ENCODE data around the gene RBM20.
"Not testable (repeated sequence)": the region's sequence is repeated elsewhere in the genome, so short reads cannot be mapped to it uniquely, and the experiment has no call there.

Gene RBM20

DNA sequence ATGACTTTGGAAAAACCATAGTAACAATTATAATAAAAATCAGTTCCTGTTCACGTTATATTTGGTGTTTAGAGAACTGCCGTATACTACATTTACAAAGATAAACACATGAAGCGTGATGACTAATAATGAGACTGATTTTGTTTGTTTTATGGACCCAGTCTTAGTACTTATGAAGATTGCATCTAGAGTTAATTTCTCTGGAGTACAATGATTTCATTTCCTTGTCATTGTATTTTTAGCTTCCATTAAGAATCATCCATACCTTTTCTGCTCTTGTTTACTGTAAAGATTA is 2.9 kb downstream of the RBM20 start:
- DNase-seq (ENCODE audit: extremely low read depth in 1 of 2, low read depth in 1 of 2), result no peak

- DNase-seq (ENCODE audit: extremely low read depth in 1 of 2, low read depth in 1 of 2), result no peak
Measured at GRCh38 chr10:110648692-110649346, 4.7 kb downstream of the RBM20 start.

- no peak for DNase-seq (ENCODE audit: extremely low read depth in 1 of 2, low read depth in 1 of 2)
Measured at GRCh38 chr10:110649347-110650264, 5.5 kb downstream of the RBM20 start.

DNA sequence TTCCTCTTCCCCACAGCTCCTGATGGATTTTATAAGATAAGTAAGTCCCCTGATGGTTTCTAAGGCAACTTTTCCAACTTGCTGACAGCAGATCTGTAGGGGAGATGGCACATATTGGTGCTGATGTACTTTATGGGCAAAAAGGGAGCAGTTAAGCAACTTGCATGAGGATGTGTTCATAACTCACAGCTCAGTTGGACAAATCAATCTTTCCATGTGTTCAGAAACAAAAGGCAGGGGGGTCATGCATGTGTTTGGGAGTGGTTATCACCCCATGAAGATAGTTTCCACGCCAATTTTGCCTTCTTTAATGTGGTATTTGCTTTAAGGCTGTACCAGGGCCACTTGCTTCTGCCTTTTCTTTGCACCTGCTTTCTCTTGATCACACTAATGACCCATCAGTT is 6.1 kb downstream of the RBM20 start:
- no peak for DNase-seq (ENCODE audit: extremely low read depth in 1 of 2, low read depth in 1 of 2)

DNA sequence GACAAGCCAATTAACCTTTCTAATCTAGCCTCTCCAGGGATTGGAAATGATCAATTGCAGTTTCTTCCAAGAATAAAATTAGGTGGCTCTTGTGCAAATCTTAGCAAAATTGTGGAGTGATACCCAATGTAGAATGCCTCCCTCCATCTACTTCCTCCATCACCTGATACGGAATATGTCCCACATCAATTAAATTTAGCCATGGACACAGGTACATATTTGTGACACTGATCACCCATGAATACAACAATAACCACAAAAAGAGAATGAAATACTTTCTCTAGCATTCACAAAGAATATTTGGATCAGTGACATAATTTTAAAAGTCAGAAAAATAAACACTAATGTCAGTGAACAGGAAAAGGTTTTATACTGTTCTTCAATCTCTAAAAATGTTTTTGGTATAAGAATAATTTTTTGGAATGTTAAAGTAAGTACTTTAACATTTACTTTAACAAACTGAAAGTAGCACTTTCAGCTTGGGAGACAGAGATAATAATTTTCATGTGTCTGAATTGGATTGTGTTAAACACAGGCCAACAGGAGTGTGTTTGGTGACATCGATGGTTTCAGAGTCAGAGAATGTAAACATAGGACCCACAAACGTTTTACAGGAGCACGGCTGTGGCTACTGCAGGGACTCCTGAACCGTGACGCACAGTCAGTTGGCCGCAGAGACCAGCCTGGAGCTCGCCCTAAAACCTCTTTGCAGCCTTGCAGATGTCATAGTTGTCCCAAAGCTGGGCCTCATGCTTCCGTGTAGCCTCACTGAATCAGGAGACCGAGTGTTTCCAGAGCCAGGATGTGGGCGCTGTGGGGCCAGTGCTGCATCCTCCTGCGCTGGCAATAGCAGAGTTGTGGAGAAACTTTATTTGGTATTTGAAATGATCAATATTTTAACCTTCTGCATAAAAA is 7.2 kb downstream of the RBM20 start:
- DNase-seq (ENCODE audit: extremely low read depth in 1 of 2, low read depth in 1 of 2), result no peak

DNA sequence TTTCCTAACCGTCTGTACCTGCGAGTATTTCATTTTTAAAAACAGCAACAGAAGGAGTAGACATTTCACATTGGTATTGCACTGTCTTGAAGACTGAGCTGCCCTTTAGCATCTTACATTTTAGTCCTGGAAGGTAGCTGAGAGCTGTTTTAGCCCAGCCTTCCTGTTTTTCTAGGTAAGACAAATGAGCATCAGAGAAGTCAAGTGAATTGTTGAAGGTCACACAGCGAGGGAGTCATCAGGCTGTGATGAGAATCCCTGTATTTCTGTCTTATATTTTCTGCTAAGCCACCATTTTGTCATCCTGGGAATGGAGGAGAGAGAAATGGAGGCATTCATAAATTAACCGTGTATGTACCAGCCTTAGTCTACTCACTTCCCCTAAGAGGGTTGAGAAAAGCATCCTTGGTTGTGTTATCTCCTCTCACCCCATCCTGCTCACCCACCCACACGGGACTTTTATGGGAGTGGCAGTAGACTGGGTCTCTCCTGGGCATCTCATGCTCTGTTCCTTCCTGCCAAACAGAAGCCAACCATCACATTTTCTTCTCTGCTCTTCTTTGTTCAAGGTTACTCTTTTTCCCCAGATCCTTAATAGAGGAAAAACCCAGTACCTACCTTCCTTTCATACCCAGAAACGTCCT is 8.5 kb downstream of the RBM20 start:
- no peak for DNase-seq (ENCODE audit: extremely low read depth in 1 of 2, low read depth in 1 of 2)

DNA sequence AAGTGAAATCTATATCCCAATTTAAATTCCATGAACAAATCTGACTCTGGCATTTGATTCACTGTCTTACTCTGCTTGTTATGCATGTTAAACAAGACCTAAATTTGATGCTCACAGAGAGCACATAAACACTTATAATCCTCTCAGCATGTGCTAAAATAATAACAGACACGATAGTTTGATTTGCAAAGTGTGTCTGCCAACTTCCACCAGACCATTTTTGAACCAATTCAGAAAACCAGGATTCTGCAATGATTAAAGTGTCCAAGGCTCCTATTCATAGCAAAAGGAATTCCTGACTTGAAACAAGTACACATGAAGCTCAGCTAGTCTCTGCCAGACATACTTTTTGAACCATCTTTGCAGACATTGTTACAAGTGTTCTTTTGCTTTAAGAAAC is 11.2 kb downstream of the RBM20 start:
- DNase-seq (ENCODE audit: extremely low read depth in 1 of 2, low read depth in 1 of 2), result no peak

GRCh38 chr10:110656612-110657011 is 12.5 kb downstream of the RBM20 start:
- DNase-seq (ENCODE audit: extremely low read depth in 1 of 2, low read depth in 1 of 2), result no peak

DNA sequence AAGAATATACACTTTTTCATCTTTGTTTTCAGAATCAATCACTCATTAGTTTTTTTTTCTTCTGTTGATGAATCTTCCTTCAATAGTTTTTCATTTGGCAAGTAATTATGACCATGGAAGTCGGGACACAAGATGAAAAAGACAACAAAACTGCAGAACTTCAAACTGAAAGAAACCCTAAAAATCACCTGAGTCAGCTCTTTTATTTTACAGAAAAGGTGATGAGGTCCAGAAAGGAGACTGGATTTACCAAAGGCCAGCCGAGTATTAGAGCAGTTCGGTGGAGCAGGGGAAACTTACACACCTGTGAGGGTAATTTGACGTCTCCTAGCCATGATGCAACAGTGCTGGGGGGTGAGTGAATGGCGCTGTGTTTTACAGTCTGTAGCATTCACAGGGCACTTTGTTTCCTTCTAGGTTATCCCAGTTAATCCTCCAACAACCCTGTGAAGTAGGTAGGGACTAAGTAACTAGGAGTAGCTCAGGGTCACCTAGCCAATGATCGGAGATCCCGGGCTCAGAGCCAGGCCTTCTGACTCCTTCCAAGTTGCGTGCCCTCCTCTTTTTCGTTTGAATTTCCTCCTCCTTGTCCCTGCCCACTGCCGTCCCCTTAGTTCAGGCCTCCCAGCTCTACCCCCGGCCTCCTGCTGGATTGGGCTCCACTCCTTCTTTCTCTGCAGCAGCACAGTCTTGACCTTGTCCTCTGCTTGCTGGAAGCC is 14.0 kb downstream of the RBM20 start:
- DNase-seq (ENCODE audit: extremely low read depth in 1 of 2, low read depth in 1 of 2), result no peak

GRCh38 chr10:110659558-110659957 is 15.4 kb downstream of the RBM20 start:
- DNase-seq (ENCODE audit: extremely low read depth in 1 of 2, low read depth in 1 of 2), result no peak

GRCh38 chr10:110660289-110660688 is 16.2 kb downstream of the RBM20 start:
- DNase-seq (ENCODE audit: extremely low read depth in 1 of 2, low read depth in 1 of 2), result not testable (repeated sequence)

DNA sequence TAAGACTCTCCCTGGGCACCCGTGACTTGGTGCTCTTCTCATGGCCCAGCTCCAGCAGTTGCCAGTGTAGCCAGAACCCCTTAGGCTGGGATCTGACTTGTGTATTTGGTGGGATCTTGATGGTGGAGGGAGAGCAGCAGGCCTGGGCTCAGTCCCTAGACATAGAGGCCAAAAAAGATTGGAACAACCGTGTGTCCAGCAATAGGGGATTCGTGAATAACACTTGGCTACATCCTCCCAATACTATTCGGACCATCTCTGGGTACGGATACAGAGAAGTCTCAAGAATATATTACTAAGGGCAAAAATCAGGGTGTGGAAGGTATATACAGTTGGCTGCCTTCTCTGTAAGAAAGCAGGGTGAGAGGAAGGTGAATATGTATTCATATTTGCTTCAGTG is 17.2 kb downstream of the RBM20 start:
- DNase-seq (ENCODE audit: extremely low read depth in 1 of 2, low read depth in 1 of 2), result no peak

- no peak for DNase-seq (ENCODE audit: extremely low read depth in 1 of 2, low read depth in 1 of 2)
Measured at GRCh38 chr10:110664483-110665420, 20.6 kb downstream of the RBM20 start.

DNA sequence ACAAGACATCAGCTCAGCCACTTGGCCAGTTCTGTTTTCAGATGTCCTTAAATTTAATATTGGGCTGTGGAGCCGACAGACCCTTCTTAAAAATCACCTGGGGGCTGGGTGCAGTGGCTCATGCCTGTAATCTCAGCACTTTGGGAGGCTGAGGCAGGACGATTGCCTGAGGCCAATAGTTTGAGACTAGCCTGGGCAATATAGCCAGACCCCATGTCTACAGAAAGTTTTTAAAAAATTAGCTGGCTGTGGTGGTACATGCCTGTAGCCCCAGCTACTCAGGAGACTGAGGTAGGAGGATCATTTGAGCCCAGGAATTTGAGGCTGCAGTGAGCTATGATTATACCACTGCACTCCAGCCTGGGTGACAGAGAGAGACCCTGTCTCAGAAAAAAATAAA is 22.1 kb downstream of the RBM20 start:
- DNase-seq (ENCODE audit: extremely low read depth in 1 of 2, low read depth in 1 of 2), result not testable (repeated sequence)

- DNase-seq (ENCODE audit: extremely low read depth in 1 of 2, low read depth in 1 of 2), result no peak
Measured at GRCh38 chr10:110666673-110667072, 22.5 kb downstream of the RBM20 start.

DNA sequence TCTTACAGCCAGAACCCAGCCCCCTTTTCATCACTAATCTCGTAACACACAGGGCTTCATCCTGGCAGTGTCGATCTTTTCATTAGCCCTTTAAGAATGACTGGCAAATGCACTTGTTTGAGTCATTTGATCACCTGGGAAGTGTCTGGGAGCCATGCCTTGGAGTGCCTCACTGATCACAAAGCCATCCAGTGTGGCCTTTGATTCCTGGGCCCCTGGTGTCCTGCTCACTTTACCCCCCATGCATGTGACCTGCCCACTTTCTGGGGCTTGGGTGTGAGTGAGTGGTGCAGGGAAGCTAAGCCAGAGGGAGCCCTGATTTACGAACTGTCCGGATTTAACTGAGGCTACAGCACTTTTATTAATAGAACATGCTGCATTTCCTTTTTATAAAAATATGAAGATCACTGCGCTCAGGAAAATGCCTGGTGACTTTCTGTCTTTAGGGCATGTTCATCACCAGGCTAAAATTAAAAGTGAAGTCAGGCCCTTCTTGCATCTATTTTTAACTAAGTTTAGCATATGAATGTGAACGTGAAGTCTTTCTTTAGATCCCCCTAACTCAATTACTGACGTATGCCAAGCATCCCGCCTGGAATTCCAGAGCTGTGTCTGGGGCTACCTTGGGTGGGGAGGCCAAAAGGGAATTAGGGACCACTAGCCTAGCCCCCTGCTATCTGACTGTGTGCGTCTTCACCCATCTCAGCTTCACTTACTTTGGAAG is 23.6 kb downstream of the RBM20 start:
- DNase-seq (ENCODE audit: extremely low read depth in 1 of 2, low read depth in 1 of 2), result no peak

DNA sequence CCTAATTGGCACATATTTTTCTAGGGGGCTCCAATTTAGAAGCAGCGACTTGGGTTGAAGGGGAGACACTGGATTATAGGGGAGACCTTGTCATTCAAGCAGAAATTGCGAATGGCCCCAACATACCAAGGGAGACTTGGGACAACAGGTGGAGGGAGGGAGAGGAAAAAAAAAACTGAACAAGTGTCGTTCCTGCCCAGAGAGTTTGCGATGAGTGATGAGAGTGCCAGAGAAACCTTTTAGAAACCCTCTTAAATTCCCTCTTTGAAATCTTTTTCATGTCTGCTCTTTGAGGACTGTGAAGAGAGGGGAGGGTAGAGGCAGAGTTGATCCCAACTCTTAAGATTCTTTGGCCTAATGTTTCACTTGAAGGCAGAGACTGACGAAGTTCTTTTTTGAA is 24.3 kb downstream of the RBM20 start:
- no peak for DNase-seq (ENCODE audit: extremely low read depth in 1 of 2, low read depth in 1 of 2)

DNA sequence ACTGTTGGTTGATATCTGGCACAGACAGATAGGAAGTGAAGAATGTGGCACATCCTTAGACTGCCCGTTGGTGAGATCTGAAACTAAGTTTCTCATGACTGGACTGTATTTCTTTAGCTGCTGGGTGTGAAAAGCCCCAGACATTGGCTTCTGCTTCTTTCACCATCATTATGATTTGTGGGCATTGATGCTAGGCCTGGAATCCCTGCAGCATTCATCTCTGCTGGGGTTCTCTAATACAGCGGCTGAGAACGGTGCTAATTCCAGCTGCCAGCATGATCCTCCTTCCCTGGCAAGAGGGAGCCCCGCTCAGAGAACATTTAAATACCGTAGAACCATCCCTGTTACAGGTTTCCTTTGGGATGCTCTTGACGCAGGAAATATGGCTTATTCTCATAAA is 26.2 kb downstream of the RBM20 start:
- DNase-seq (ENCODE audit: extremely low read depth in 1 of 2, low read depth in 1 of 2), result no peak

All from stimulated activated CD8-positive, alpha-beta memory T cell treated with anti-CD3 and anti-CD28 coated beads, Interleukin-7, amount 100 ng/mL, for 48 hours (primary cell).